Renal cortical epithelial cell (primary cell): Measurements from ENCODE around the gene ACTN4. TPM values are rescaled to one million over a fixed set of nuclear protein-coding genes. Genes with fewer than 3 reads are reported as not detected.

Source experiments
- DNase-seq: peaks from one replicate; pipeline ENCODE4 v3.0.0-alpha.2; 2011; ENCODE audit warnings: low read depth
- total RNA-seq: library from RNA; depleted of rRNA; stranded (reverse); fragments of >200 nt; gene quantifications from 2 replicates; pipeline ENCODE4 v1.2.3, GENCODE V29; 2014

Gene ACTN4
- total RNA-seq, 1 donor from 2014 or later: 1,377 TPM

- no peak for DNase-seq
Observed at GRCh38 chr19:38660724-38661123, 13.3 kb downstream of the ACTN4 start.

GRCh38 chr19:38661136-38661535 is 13.7 kb downstream of the ACTN4 start:
- no peak for DNase-seq

DNA sequence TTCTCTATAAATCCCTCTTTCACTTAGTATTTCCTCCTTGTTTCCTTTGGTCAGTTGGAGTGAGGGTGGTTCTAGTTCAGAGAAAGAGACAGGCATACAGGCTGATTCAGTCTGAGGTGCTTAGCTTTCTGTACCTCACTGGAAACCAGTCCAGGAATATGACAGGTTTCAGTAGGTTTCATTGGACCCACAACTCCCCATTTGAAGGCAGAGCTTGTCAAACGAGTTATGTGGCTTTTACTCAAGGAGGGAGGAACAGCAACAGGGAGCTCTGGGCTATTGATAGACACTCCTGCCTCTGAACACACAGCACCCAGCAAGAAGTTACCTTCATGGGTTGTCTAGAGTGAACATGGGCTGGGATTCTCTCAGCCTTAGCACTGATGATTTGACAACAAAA is 14.5 kb downstream of the ACTN4 start:
- peak; percentile 49 for DNase-seq

DNA sequence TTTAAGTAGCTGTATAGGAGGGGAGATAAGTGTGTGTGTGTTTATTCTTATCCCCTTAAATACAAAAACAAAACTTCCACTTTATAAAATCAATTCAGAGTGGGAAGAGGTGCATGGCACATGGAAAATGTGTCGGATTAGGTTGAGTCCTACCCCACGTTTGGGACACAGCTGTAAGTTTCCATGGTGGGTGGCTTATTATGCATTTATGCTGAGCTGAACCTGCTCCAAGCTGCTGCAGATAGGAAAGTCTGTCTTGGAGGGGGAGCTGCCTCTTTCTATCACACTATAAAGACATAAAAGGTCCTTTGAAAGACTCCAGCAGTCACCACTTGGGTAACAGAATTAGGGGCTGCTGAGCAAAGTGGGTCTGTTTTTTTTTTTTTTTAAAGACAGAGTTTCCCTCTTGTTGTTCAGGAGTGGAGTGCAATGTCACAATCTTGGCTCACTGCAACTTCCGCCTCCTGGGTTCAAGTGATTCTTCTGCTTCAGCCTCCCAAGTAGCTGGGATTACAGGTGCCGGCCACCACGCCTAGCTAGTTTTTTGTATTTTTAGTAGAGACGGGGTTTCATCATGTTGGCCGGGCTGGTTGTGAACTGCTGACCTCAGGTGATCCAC is 15.2 kb downstream of the ACTN4 start:
- DNase-seq: no peak

GRCh38 chr19:38663156-38663651 is 15.8 kb downstream of the ACTN4 start:
- no peak for DNase-seq

DNA sequence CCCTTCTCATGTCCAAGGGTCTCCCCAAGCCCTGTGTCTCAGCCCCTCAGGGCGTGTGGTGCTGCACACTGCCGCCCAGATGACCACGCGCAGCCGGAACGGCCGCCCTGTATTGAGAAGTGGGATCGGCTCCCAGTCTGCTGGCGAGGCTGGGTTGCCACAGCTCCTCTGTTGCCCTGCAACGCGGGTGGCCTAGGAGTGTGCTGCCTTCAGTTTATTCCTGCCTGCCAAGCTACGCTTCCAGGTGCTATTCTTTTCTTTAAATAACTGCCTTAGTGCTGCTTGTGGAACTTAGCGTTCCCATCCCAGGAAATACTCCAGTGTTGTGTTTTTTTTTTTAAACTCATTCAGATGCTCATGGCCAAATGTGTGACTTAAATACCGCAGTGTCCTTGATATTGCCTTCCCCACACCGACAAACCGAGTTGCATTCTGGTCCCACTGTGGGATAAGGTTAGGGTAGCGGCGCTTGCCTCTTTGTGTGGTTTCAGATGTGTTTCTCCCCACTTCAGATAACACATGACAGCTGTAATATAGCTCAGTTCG is 16.6 kb downstream of the ACTN4 start:
- DNase-seq: no peak

- no peak for DNase-seq
Observed at GRCh38 chr19:38664503-38665211, 17.2 kb downstream of the ACTN4 start.

DNA sequence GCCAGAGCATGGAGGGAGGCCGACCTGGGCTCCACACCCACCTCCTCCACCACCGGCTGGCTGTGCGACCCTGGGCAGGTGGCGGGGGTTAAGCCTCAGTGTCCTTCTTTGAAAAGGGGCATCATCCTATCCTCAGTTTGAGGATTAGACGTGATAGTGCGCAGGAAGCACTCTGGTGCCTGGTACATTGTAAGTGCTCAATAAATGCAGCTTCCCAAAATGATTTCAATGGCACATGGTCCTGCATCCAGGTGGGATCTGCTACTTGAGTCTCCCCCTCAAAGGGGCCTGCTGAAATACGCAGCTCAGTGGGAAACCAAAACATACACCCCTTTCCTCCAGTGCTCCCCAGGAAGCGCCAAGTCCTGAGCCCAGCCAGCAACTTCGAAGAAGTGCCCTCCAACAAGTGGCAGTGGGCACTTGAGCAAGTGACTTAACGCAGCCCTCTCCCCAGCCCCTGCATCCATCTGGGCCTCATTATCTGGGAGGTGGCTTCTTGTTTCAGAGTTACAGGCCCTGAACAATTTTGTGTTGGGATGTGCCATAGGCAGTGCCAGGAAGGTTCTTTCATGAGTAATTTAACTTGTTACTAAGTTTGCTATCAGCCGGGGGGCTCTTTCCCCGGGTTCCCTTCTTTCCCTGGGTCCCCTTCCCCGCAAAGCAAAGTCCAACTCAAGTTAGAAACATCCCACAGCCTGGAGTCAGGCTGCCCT is 17.9 kb downstream of the ACTN4 start:
- no peak for DNase-seq

- peak; percentile 78 for DNase-seq
Observed at GRCh38 chr19:38665950-38666662, 18.7 kb downstream of the ACTN4 start.

DNA sequence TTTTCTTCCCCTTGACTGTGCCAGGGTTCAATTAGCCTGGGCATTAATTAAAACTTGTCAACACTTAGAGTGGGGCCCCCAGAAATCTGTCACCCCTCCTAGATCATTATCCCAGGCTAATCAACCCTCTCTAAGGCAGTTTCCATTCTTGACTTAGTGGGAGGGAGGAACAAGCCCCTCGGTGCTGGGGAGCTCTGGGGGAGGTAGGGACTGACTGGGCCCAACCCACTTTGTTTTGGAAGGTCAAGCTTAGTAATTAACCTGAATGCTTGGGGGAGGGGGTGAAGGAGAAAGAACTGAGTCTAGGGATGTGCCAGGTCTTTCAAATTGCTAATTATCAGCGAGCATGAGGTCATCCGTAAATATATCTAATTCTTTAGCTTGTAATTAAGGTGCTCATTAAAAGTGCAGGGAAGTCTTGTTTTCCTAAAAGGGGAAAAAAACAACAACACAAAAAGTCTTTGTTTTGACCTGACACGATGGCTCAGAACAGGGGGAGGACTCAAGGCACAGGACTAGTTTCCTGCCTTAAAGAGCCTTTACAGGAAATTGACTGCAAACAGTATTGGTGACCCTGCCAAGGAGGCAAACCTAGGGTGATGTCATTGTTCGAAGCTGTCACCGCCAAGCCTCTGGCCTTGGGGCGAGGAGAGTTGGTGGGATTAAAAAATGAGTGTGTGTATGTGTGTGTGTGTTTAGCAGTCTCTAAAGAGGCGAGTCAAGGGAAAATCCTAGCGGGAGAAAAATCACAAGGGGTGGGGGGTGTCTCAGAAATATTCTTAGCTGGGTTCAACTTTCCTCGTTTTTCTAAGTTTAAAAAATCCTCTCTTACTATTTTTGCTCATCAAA is 19.4 kb downstream of the ACTN4 start:
- DNase-seq: peak; percentile 89

- peak; percentile 89 for DNase-seq
Observed at GRCh38 chr19:38667661-38668171, 20.3 kb downstream of the ACTN4 start.

- DNase-seq: no peak
Observed at GRCh38 chr19:38669552-38669951, 22.1 kb downstream of the ACTN4 start.

GRCh38 chr19:38670921-38671398 is 23.5 kb downstream of the ACTN4 start:
- peak; percentile 59 for DNase-seq

DNA sequence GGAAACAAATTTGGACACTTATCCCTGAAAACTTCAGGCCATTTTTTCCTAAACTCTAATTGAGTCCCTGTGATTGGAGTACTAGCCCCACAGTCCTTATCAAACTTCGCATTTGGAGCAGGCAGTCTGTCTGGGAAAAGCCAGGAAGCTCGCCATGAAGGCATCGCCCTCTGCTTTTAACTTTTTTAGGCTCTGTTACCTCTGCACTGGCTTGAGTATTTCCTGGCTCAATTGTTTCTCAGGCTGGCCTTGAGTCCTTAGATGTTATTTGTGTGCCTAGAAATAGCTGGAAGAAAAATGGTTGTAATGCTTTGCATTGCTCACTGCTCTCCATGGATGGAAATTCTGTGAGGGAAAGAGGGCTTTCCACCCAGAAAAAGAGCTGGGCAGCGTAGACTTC is 24.2 kb downstream of the ACTN4 start:
- no peak for DNase-seq

DNA sequence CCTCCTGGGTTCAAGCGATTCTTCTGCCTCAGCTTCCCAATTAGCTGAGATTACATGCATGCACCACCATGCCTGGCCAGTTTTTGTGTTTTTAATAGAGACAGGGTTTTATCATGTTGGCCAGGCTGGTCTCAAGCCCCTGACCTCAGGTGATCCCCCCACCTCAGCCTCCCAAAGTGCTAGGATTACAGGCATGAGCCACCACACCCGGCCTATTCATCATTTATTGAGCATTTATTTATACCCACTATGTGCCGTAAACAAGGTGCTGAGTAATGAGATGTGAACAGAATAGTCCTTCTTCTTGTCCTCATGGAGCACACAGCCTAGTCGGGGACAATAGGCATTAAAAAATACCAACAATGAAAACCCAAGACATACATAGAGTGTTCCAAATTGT is 25.6 kb downstream of the ACTN4 start:
- DNase-seq: no peak

DNA sequence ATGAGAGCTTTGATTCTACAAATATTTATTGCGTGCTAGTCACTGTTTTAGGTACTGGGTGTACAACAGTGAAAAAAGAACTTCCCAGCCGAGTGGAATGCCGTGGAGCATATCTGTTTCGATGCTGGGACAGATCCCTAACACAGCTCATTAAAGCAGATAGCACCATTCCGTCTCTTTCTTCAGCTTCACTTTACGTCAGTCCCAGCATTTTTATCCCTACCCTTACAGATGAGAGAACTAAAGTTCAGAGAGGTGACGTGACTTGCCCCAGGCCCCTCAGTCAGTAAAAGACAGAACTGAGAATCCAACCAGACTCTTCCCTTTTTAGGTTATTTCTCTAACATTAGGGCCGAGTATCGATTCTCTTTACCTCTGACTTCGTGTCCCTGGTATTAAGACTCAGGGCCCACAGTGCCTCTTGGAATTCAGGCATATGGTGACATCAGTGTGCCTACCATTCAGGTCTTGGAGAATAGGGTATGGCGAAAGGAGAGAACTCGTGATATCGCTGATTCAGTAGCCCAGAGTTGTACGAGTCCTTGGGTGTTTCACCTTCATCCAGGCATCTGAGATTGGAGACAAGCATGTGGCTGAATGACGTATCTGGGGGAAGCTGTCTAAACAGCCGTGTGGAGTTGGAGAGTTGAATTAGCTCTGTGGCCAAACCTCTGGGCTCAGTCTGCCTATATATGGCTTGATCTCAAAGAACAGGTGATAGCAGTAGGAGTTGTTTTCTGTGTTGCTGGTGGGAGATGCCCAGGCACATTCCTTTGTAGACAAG is 27.1 kb downstream of the ACTN4 start:
- peak; percentile 64 for DNase-seq

GRCh38 chr19:38675611-38676010 is 28.2 kb downstream of the ACTN4 start:
- DNase-seq: no peak

- no peak for DNase-seq
Observed at GRCh38 chr19:38676023-38676877, 28.8 kb downstream of the ACTN4 start.
